ENCODE results near the gene SLC44A5. TPM values are rescaled to one million over a fixed set of nuclear protein-coding genes. Genes with fewer than 3 reads are reported as not detected.

The SLC44A5 gene
- total RNA-seq, 1 experiment from 2014 or later = 2.4 TPM

DNA sequence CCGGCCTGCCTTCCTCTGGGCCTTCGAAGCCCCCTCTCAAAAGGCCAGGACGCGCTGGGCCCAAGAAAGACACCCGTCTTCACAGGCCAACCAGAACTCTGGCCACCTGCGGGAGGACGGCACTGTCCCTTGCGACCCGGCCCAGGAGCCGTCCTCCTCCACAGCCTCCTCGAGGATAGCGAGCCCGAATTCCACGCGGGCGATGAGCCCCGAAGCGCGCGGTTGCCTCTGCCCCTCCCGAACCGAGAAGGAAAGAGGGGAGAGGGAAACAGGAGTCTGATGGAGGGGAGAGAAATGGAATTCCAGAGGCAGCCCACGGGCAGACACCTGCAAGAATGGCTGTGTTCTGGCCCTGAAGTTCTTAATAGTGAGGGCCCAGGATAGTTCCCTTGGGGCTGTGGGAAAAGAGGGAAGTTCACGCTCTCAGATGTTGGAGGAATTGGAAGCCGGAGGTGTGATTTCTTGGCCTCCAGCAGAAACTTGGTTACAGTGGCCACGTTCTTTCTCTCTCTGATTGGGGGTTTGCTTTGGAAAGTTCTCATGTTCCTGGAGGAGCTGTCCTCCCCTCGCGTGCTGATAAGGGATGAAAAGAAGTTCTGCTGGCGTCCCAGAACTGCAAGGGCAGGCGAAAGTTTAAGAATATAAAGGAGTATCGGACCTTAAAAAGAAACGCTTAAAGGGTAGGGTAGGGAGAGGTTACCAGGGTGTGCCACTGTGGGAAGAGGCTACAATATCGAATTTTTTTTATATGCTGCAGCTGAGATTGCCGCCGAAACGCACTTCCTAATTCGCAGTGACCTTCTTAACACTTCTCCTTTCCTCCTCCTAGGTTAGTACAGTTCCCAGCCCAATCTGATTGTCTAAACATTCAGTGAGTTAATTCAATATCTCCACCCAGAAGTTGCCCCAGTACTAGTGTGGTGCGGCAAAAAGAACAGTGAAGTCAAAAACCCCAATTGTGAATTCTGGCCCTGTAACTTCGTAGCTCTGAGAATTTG, 5.8 kb upstream of the SLC44A5 start:
- no peak overlapping the region for H3K56ac ChIP-seq (ENCODE audit: insufficient read length, low read depth, low read length)
- no peak overlapping the region for H3K27ac ChIP-seq (ENCODE audit: insufficient read length, low read depth, low read length)
- H3K79me2 ChIP-seq (ENCODE audit: insufficient read depth, low read length) = no peaks in the 10 kb centered on the region
- H3K23ac ChIP-seq (ENCODE audit: insufficient read length, low read depth, low read length) = no peak overlapping the region
- no peak overlapping the region for H3K14ac ChIP-seq (ENCODE audit: insufficient read depth, low read length)
- Mint-ChIP-seq H3K4me1 (peaks cover 18 to 22% of the 10 kb centered on the region in 2 experiments), H3K36me3 (ENCODE audit: insufficient read depth in 1 of 3, low read depth in 3 of 3) (no peaks in the 10 kb centered on the region; a peak in 1 of 7 replicates), H3K27me3 (ENCODE audit: low read depth) (peaks cover 63% of the 10 kb centered on the region), H3K9me3 (no peaks in the 10 kb centered on the region), H3K27ac (peak overlapping the region in 1 of 3 experiments; percentile 31; a peak in 1 of 7 replicates), H3K4me3 (peak overlapping the region; percentile 56 to 83)
- H2BK15ac ChIP-seq (ENCODE audit: low read depth, low read length) = no peak overlapping the region
- no peak overlapping the region for H2AFZ ChIP-seq (ENCODE audit: low read length)
- H3K18ac ChIP-seq (ENCODE audit: insufficient read length, low read depth, low read length) = no peak overlapping the region
- peak overlapping the region; percentile 47 for H3K4me2 ChIP-seq (ENCODE audit: insufficient read depth, insufficient read length, low read length)
- DNase-seq = peak; percentile 65
- H3T11ph ChIP-seq (ENCODE audit: low read length) = no peak overlapping the region
- no peak overlapping the region for H2BK5ac ChIP-seq (ENCODE audit: insufficient read length, low read length)
- no peak overlapping the region for H2BK12ac ChIP-seq (ENCODE audit: insufficient read length, low read depth, low read length)
- no peak overlapping the region for H4K91ac ChIP-seq (ENCODE audit: insufficient read length, low read depth, low read length)
- H2AK5ac ChIP-seq (ENCODE audit: insufficient read length, low read length) = no peak overlapping the region
- H3K79me1 ChIP-seq (ENCODE audit: insufficient read depth, low read depth, low read length, poor library complexity, severe bottlenecking) = no peaks in the 10 kb centered on the region
- no peak overlapping the region for H4K8ac ChIP-seq (replicated peaks; ENCODE audit: insufficient read length, low read depth, low read length)
- no peak overlapping the region for H2BK20ac ChIP-seq (ENCODE audit: low read depth, low read length, poor library complexity, severe bottlenecking)
- H4K20me1 ChIP-seq (ENCODE audit: control insufficient read depth, insufficient read depth, insufficient read length) = no peaks in the 10 kb centered on the region
- H3K4ac ChIP-seq (ENCODE audit: low read depth, low read length) = no peak overlapping the region
- no peak overlapping the region for H3K9ac ChIP-seq (ENCODE audit: extremely low read depth, insufficient read length, low read length)
- no peak overlapping the region for H4K5ac ChIP-seq (ENCODE audit: insufficient read length, low read depth, low read length)
- WGBS (ENCODE audit: extremely low coverage, insufficient read length, low lambda C conversion rate) = no CpG with 5 or more reads among the region's 39 CpGs
- no peaks in the 10 kb centered on the region for H3K9me3 ChIP-seq (ENCODE audit: control insufficient read depth, low read depth, low read length)
- TF ChIP-seq, protein P1, sequence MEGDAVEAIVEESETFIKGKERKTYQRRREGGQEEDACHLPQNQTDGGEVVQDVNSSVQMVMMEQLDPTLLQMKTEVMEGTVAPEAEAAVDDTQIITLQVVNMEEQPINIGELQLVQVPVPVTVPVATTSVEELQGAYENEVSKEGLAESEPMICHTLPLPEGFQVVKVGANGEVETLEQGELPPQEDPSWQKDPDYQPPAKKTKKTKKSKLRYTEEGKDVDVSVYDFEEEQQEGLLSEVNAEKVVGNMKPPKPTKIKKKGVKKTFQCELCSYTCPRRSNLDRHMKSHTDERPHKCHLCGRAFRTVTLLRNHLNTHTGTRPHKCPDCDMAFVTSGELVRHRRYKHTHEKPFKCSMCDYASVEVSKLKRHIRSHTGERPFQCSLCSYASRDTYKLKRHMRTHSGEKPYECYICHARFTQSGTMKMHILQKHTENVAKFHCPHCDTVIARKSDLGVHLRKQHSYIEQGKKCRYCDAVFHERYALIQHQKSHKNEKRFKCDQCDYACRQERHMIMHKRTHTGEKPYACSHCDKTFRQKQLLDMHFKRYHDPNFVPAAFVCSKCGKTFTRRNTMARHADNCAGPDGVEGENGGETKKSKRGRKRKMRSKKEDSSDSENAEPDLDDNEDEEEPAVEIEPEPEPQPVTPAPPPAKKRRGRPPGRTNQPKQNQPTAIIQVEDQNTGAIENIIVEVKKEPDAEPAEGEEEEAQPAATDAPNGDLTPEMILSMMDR (conservative IDR thresholded peaks at IDR 0.05) = no peak
- no peak overlapping the region for H2BK120ac ChIP-seq (ENCODE audit: low read depth, low read length, poor library complexity, severe bottlenecking)
- H3K23me2 ChIP-seq (ENCODE audit: insufficient read length, low read depth, low read length, poor library complexity, severe bottlenecking) = peaks cover 16% of the 10 kb centered on the region
- no peaks in the 10 kb centered on the region for H3K4me1 ChIP-seq (ENCODE audit: insufficient read depth, low read length)
- H3K27me3 ChIP-seq (ENCODE audit: insufficient read depth, low read length) = peaks cover 3% of the 10 kb centered on the region; the same call in 1 of the 2 replicates
